Coronary artery (tissue), 2 donors: Measurements from ENCODE around the gene FAM111A.
A peak's percentile ranks its signal among the peaks of the same experiment; 100 is the strongest.

Experiments used
- DNase-seq: peaks from one replicate; pipeline ENCODE4 v3.0.0-alpha.2; 2017; ENCODE audit warnings: low spot score
- H3K27ac ChIP-seq, 2 donors: fragments of 200-600 bp; sonication (generic); one replicate each; pipeline ENCODE4 v1.5.1; 2016 to 2019
- H3K4me3 ChIP-seq: fragments of 200-600 bp; sonication (generic); 2 replicates; pipeline ENCODE4 v1.5.1; 2016; ENCODE audit warnings: mild to moderate bottlenecking, moderate library complexity
- TF ChIP-seq, protein P1 (sequence below): fragments of 200-600 bp; sonication (generic); IDR thresholded peaks from one replicate; pipeline ENCODE4 v1.5.1; 2019; ENCODE audit warnings: antibody characterized with exemption

FAM111A gene

GRCh38 chr11:59145534-59145933 is 2.9 kb downstream of the FAM111A start:
- H3K27ac ChIP-seq: peak overlapping the region in 1 of 2 donors; percentile 96
- DNase-seq: no peak
- TF ChIP-seq, protein P1, sequence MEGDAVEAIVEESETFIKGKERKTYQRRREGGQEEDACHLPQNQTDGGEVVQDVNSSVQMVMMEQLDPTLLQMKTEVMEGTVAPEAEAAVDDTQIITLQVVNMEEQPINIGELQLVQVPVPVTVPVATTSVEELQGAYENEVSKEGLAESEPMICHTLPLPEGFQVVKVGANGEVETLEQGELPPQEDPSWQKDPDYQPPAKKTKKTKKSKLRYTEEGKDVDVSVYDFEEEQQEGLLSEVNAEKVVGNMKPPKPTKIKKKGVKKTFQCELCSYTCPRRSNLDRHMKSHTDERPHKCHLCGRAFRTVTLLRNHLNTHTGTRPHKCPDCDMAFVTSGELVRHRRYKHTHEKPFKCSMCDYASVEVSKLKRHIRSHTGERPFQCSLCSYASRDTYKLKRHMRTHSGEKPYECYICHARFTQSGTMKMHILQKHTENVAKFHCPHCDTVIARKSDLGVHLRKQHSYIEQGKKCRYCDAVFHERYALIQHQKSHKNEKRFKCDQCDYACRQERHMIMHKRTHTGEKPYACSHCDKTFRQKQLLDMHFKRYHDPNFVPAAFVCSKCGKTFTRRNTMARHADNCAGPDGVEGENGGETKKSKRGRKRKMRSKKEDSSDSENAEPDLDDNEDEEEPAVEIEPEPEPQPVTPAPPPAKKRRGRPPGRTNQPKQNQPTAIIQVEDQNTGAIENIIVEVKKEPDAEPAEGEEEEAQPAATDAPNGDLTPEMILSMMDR: no peak
- peak overlapping the region; percentile 89 for H3K4me3 ChIP-seq

- DNase-seq: no peak
- TF ChIP-seq, protein P1: no peak
- Histone ChIP-seq H3K27ac (no peak overlapping the region), H3K4me3 (no peak overlapping the region)
These were observed 9.1 kb downstream of the FAM111A start for GRCh38 chr11:59151761-59152160.

GRCh38 chr11:59152312-59152951 is 9.8 kb downstream of the FAM111A start:
- no peak overlapping the region for H3K27ac ChIP-seq
- TF ChIP-seq, protein P1: no peak

DNA sequence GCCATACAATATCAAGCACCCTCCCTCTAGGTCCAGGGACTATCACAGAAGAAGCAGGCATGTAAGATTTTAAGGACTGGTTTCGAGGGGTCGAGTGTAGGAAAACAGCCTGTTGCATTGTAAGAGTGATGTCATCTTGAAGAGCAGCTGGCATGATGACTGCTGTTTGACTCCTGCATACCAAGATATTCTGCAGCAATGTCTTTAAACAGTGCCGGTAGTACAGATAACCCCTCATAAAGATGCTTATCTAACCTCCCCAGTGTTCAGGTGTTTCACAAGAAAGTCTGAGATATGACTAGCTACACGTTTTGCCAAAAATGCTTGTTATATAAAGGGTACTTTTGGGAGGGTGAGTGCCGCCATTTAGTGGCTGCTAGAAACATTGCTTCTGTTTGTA is 12.0 kb downstream of the FAM111A start:
- no peak overlapping the region for H3K4me3 ChIP-seq
- DNase-seq: no peak
- H3K27ac ChIP-seq: no peak overlapping the region
- TF ChIP-seq, protein P1: no peak

More at GRCh38 chr11:59152312-59152951, 9.8 kb downstream of the FAM111A start:
- H3K4me3 ChIP-seq: no peak overlapping the region
- DNase-seq: no peak

- TF ChIP-seq, protein P1: no peak
- no peak for DNase-seq
- Histone ChIP-seq H3K27ac (no peak overlapping the region), H3K4me3 (no peak overlapping the region)
These were observed 14.8 kb downstream of the FAM111A start for GRCh38 chr11:59157433-59157832.

GRCh38 chr11:59158206-59159068 is 15.8 kb downstream of the FAM111A start:
- no peak overlapping the region for H3K27ac ChIP-seq
- DNase-seq: no peak

More at GRCh38 chr11:59158206-59159068, 15.8 kb downstream of the FAM111A start:
- TF ChIP-seq, protein P1: peak; percentile 59
- peak overlapping the region; percentile 15 for H3K4me3 ChIP-seq
